Stimulated activated CD8-positive, alpha-beta memory T cell treated with anti-CD3 and anti-CD28 coated beads, Interleukin-15, amount 100 ng/mL, for 4 hours (primary cell): ENCODE results near the gene PANK1.
A peak's percentile ranks its signal among the peaks of the same experiment; 100 is the strongest.
"Not testable (repeated sequence)": the region's sequence is repeated elsewhere in the genome, so short reads cannot be mapped to it uniquely, and the experiment has no call there.

Experiments
- DNase-seq, 2 donors: peaks; one replicate each; pipeline ENCODE4 v3.0.0-alpha.2; 2020; ENCODE audit warnings: low read depth in 2 of 2

Gene PANK1

DNA sequence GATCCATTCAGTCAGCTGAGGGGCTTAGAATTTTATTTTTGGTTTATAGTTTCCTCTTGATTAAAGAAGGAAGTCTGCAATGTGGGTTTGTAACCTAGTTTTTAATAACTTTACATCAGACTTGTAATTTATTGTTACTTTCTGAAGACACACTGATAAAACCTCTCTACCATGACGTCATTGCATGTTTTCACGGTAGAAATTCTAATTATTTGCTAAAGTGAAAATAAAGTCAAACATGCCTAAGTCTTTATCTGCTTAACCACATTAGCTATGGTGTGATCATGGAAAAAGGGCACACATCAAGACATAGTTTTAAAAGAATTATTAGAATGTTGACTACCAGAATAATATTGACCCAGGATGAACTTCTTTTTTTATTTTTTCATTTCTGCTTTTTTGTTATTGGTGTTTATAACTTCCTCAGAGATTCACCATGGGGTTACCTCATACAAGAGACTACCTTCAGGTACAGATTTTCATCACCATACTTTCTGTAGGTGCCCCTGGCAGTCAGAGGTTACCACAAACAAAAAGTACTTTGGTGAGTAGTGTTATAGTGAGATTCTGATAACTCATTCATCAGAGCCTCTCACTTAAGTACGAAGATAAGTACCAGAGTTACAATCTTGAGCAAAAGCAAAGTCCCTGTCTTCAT lies 7.0 kb upstream of the PANK1 start:
- DNase-seq, result no peak

DNA sequence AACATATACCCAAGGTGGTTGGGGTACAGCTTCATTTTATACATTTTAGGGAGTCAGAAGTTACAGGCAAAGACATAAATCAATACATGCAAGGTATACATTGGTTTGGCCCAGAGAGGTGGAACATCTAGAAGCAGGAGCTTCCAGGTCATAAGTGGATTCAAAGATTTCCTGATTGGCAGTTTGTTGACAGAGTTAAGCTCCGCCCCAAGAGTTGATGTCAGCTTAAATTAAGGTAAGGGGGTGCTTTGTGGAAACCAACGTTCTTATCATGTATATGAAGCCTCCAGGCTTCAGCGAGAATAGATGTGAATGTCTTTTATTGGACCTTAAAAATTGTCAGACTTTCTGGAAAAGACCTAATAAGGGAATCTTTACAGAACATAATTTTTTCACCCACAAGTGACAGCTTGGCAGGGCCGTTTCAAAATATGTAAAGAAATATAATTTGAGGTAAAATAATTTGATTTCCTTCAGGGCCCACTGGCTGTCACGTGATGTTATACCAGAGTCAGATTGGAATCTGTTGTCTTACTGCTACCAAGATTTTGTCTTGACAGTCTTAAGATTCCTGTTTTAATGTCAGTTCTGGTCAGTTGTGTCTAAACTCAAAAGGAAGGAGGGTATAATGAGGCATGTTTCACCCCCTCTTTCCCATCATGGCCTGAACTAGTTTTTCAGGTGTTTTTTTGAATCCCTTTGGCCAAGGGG lies 6.3 kb upstream of the PANK1 start:
- no peak for DNase-seq

DNA sequence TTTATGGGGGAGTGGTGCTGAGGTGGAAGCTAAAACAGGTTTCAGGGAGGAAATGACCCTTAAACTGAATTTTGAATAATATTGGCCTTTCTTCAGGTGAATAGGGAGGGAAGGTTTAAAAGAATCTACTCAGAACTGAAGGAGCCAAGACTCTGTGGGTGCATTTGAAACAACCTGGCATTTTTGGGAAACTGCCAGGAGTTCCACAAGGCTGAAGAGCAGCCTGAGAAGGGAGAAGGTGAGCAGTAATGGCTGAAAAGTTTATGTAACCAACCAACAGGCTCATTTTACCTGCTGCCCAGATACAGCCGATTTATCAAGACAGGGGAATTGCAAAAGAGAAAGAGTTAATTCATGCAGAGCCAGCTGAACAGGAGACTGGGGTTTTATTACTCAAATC lies 4.0 kb upstream of the PANK1 start:
- no peak for DNase-seq

DNA sequence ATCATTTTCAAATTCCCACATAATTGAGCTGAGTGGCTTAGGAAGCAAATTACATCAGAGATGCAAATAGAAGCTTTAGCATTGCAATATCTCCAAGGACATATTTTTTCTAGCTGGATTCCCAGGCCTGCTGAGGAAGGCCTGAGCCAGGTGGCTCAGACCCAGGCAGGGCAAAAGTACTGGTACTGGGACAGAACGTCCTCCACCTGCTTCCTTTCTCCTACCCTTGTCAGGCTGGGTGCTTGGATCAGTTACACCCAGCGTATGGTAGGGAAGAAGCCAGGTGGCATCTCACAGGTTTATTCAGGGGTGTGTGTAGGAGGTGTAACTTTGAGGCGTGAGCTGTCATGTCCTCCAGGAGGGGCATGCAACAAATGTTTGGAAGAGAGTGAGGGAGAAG lies 3.0 kb upstream of the PANK1 start:
- DNase-seq, result no peak

DNA sequence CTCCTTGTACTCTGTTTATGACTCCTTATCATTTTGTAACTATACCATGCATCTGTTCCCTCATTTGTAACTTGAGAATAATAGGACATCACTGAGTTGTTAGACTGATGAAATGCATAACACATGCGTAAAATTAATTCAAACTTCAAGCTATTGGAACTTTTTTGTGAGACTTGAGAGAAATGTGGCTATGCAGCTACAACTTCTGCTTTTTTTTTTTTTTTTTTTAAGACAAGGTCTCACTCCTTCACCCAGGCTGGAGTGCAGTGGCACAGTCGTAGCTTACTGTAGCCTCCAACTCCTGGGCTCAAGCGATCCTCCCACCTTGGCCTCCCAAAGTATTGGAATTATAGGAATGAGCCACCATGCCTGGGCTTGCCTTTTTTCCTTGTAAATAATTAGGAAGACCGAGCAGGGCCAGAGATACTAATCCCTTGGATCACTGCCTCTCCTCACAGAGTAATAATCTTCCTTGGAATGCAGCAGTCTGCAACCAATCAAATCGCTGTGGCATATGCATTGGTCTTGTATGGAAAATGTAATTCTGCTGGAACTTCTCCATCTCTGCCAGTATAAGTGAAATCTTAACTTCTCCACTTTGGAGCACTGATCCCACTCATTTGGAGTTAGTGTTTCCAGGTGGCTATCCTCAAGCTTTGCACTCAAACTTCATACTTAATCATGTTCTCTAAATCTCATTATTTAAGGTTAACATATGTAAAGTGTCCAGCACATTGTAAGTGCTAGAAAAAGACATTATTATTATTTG lies 2.0 kb upstream of the PANK1 start:
- DNase-seq, result no peak

DNA sequence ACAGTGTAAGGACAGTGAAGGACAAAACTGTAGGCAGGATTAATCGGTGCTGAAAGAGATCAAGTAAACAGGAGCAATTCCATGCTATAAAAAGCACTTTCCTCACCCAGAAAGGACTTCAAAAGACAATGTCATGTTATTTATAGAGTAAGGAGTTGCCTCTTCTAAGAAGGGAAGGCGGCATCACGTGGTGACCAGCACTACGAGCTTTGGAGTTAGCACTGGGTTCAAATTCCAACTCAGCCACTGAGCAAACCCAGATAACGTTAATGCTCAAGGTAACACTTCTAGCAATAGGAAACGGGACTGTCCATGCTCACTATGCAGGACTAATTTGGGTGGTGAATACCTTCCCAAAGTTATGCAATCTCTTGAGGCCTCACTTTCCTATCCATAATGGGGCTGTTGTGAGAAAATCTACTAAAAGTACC lies 715 bp upstream of the PANK1 start:
- no peak for DNase-seq

DNA sequence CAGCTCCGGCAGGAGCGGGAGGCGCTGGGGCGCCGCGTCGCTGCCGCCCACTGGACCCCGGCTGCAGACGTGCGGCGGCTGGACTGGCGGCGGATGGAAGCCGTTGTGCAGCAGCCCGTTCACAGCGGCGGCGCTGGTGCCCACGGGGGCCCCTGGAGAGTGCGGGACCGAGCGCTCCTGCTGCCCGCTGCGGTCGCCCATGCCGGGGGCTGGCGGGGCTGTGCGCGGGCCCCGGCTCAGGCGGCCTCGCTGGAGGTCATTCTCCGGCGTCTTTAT lies 413 bp downstream of the PANK1 start:
- peak in 1 of 2 donors; percentile 5 for DNase-seq

DNA sequence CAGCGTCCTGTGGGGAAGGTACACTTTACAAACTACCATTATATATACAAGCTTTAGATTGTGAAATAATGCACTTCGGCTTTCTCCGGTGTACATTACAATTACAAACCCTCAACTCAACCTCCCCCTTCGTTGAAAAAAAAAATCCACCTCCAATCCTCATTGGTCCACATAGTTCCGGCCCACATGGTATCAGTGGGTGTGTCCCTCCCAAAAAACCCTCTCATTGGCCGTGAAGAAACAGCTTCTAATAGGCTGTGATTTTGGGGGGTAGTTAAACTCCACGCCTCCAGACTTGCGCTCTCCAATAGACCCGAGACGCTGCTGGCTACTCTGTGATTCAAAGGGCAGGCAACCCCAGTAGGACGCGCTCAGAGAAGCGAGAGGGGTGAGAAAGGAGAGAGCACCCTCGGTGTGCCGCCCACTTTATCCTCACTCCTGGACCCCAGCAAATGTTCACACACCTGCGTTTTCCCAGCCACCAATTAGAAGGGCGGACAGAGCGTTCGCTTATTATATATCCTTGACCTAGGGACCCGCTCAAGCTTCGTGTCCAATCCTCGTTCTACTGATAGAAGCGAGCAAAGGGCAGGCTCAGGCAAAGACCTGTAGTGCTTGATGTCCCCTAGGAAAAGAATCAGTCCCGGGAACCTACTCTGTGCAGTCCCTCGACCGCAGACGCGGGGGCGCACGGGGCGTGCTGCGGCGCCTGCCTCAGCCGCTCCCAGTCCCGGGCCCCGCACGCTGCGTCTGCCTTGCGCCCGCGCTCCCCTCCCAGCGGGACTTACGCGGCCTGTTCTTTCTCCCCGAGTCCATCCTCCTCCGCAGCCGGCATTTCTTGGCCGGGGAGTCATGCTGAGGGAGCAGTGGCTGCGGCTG lies 991 bp downstream of the PANK1 start:
- peak; percentile 29 to 47 for DNase-seq

DNA sequence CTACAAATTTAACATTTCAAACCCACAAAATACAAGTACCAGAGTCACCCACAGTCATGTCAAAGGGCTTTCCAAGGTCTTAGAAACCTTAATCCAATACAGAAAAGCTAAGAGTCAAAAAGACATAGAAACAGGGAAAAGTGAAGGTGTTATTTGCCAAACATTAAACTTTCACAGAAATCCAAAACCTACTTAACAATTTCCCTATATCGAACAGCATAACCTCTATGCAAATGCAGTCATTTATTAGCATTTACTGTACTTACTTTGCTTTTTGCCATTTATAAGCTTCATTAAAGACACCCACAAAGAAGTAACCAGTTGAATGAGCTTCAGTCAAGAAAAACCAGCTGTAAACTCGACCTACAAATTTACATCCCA lies 1.6 kb downstream of the PANK1 start:
- DNase-seq, result no peak

DNA sequence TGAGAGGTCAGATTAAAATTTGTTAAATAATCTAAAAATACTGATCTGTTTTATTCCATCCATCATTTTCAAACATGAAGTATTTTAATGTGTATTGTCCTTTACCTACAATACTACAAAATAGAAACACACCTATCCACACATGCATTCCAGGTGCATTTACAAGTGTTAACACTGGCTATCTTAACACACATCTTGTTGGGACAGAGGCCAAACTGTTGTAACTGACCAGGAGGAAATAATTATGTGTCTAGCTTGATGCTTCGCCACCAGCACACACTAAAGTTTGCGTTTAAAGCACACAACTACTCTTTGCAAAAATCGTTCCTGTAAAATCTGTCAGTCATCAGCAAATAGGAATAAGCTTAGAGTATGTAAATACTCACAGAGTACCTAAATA lies 2.8 kb downstream of the PANK1 start:
- DNase-seq, result no peak

DNA sequence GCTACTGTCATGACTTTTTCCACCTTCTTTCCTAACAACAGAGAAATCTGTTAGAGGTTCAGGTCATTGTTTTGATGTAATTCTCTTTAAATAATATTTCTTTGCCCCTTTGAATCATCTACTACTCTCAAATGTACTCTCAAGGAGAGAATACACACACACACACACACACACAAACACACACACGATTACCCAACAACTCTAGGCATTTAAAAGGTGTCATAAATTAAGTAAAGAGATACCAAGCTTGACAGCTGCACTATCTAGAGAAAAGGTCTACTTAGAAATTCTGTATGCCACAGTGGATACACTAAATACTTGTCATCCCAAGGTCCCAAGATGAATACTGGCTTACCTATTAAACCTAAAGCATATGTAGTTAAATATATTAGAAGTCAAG lies 4.8 kb downstream of the PANK1 start:
- DNase-seq, result no peak

DNA sequence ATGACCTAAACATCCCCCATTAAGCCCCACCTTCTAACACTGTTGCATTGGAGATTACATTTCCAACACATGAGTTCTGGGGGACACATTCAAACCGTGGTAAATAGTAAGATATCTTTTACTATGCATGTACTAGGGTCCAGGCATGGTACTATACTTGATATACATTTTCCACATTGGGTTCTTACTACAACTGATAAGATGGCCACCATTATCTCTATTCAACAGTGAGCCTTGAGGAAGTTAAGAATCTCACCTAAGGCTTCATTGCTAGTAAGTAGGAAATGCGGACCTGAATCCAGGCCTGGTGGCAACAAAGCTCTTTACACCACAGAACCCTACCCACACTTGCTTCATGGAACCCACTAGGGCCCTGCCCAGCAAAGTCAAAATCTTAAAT lies 5.7 kb downstream of the PANK1 start:
- DNase-seq, result no peak

DNA sequence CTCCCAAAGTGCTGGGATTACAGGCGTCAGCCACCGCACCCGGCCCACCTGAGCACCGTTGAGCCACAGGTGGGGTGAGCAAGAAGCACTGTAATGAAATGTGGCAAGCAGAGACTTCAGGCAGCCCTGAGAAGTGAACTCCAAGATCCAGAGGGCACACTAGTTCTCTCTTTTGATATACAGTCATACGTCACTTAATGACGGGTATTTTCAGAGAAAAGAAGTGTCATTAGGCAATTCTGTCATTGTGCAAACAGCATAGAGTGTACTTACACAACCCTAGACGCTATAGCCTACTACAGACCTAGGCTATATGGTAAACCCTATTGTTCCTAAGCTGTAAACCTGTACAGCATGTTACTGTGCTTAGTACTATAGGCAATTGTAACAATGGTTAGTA lies 7.9 kb downstream of the PANK1 start:
- no peak for DNase-seq

DNA sequence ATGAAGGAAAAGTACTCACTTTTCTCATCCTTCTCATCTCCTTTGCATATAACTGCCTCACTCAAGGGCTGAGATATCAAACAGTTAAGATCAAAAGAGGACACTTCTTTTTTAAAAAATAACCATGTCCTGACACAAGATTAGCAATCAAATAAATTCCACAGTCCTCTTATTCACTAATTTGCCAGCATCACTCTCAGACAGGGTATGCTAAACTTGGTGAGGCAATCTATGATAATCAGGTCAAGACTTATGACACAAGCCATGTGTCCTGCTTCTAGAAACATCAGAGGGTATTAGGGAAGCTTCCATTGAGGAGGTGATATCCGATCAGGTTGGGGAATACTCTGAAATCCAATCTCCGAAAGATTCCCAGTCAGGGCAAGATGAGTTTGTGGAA lies 10.4 kb downstream of the PANK1 start:
- DNase-seq, result no peak

DNA sequence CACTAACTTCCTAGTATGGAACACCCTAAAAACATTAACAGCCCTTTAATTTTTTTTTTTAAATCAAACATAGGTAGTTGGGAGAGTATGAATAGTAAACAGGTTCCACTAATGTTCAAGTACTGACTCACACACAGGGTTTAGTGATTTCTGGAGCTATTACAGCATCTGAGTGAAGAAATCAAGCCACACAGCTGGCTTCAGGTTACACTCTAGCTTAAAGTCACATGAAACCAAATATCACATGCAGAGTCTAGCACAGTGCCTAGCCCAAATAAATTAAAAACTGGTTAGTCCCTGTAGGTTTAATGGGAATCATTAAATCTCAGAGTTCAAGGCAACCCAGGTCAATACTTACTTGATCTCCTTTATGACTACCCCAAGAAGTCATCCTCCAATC lies 11.6 kb downstream of the PANK1 start:
- DNase-seq, result no peak

DNA sequence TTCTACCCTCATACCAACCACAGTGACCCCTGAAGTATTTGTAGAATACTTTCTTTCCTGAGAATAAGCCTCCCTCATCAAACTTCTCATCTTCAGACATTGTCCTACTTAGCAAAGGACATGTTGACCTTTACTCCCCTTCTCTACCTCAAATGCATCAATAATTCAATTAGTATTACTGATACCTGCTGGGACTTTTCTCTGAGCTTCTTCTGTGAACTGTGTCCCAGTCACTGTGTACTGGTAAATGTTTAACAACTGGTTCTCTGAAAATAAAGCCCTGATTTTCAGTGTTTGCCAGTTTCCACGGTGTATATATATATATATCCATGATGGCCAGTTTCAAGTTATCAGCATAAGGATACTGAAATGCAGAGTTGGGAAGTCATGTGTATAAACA lies 12.2 kb downstream of the PANK1 start:
- DNase-seq, result no peak

DNA sequence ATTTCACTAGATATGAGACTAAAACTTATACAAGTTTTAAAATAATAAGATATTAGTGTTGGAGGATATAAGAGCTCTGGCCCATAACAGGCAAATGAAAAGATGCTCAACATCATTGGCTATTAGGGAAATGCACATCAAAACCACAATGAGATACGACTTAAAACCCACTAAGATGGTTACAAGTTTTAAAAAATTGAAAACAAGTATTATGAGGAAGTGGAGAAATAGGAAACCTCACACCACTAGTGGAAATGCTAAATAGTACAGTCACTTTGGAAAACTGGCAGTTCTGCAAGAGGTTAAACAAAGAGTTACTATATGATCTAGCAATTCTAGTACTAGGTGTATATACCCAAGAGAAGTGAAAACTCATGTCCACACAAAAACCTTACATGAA lies 17.2 kb downstream of the PANK1 start:
- no peak for DNase-seq

DNA sequence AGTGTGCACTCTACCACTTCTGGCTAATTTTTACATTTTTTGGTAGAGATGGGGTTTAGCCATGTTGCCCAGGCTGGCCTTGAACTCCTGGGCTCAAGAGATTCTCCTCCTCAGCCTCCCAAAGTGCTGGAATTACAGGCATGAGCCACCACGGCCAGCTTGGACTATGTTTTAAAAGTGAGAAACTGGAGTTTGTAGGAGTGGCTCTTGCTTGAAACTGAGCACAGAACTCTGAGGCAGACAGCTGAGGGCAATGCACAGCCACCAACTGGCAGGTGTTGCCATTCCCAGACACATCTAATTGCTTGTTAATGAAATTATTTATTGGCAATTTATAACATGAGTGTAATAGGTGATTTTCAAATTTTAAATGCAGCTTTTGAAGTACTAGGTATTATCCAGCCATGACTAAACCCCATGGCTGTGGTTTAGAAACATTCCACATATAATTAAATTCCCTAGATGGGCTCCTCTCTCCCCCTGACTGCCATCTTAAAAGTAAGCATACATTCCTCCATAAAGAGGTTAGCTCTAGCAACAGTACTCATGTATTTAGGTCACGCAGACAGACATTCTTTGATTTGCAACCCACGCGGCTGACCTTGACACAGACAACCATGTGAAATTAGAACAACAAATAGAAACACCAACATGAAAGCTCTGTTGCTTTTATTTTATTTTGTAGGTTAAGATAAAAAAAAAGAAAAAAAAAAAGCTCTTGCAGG lies 19.8 kb downstream of the PANK1 start:
- no peak for DNase-seq

DNA sequence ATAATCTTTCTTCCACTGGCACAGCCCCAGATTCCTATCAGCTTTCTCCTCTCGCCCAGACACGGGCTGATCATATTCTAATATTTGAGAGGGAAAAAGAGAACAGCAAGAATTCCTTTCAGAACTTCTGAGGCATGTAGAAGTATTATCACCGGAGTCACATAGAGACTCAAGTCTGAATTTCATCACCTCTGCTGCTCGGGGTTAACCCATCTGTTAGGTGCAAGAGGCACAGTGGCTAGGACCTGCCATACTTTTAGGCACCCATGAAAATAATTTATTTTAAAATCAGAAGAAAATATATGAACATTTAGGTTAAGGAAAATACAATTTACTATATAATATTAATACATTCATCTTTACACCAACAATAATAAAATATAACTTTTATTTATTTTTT lies 21.0 kb downstream of the PANK1 start:
- DNase-seq, result no peak

DNA sequence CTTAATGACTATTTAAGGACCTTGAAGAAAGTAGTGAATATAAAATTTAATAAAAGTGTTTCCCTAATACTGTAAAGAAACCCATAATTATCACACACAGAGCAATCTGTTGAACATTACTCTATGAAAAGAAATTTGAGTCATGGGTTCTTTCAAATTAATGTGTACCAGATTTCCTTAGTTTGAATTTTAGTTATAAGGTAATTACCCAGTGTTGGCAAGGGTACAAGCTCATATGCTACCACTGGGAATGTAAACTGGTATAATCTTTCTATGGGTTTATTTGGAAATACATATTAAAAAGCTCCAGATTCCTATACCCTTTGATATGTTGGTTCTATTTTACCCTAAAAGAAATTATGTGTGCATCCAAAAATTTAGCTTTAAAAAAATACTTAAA lies 22.9 kb downstream of the PANK1 start:
- DNase-seq, result no peak

DNA sequence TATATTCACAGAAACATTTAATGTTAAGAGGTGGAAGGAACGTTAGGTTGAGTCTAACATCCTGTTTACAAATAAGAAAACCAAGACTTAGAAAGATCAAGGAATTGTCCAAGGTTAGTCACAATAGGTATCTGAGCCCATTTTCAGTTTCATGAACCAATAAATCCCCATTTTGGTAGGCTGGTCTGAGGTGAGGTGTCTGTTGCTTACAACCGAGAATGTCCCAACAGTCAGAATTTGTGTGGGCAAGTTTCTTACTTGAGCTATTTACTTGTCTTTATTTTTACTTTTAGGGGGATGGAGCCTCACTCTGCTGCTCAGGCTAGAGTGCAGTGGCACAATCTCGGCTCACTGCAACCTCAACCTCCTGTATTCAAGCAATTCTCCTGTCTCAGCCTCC lies 23.6 kb downstream of the PANK1 start:
- DNase-seq, result no peak

DNA sequence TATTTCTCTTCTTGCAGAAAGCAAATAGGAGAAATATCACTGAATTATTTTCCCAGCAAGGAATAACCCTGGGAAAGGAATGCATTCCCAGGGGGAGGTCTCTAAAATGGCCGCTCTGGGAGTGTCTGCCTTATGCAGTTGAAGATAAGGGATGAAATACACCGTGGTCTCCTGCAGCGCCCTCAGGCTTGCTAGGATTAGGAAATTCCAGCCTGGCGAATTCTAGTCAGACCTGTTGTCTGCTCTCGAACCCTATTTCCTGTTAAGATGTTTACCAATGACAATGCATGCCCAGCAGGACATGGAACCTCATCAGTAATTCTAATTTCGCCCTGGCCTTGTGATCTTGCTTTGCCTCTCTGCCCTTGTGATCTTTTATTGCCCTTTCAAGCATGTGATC lies 24.7 kb downstream of the PANK1 start:
- DNase-seq, result not testable (repeated sequence)
